Stimulated activated CD4-positive, alpha-beta T cell treated with anti-CD3 and anti-CD28 coated beads, TNF-alpha, amount 100 ng/mL, for 48 hours (primary cell): ENCODE measurements around the gene PGAP6.
A peak's percentile ranks its signal among the peaks of the same experiment; 100 is the strongest.

ENCODE experiments used
- DNase-seq, 3 donors: peaks; one replicate each; pipeline ENCODE4 v3.0.0-alpha.2; 2020; ENCODE audit warnings: low read depth in 3 of 3

PGAP6 gene

DNA sequence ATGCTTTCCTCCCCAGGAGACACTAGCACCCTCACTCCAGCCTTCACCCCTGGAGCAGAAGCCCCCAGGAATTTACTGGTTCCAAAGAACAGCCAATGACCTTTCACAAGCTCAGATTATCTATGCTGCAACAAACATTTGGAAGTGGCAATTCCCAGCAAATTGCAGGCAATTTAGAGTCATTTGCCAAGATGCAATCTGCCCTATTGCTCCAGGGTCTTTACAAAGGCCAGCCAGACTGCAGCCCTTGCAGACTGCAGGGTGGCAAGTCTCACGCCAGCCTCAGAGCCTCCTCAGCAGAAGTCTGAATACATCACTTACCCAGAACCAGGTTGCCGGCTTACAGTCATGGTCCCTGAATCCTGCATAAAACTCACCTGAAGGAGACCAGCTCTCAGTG is 51.0 kb downstream of the PGAP6 start:
- no peak for DNase-seq

DNA sequence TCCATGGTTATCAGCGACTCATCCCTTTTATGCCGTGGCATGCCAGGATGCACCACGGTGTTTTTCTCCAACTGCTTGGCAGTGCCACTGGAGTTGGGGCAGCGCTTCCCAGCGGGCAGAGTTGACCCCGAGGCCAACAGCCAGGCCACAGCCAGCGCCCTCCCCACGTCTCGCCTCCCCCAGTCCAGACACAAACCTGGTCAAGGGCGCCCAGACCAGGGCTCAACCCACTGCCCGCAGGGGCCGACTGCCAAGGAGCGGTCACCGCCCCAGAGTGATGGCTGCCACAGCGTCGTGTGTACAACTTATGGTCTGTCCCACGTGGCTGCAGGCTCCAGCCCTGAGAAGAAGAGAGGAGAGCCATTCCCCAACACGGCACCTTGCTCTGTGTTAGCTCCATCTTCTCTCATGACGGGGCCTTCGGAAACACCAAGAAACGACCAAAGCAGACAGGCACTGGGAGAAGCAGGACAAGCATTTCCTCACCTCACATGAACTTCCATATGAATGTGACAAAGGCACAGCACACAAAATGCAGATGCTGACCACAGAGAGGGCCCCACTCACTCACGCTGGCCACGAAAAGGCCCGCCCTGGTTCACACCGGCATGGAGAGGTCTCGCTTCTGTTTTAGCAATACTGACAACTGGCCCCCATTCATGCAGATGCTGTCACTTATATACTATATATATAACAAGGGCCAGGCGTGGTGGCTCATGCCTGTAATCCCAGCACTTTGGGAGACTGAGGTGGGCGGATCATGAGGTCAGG is 56.2 kb downstream of the PGAP6 start:
- DNase-seq, result no peak

DNA sequence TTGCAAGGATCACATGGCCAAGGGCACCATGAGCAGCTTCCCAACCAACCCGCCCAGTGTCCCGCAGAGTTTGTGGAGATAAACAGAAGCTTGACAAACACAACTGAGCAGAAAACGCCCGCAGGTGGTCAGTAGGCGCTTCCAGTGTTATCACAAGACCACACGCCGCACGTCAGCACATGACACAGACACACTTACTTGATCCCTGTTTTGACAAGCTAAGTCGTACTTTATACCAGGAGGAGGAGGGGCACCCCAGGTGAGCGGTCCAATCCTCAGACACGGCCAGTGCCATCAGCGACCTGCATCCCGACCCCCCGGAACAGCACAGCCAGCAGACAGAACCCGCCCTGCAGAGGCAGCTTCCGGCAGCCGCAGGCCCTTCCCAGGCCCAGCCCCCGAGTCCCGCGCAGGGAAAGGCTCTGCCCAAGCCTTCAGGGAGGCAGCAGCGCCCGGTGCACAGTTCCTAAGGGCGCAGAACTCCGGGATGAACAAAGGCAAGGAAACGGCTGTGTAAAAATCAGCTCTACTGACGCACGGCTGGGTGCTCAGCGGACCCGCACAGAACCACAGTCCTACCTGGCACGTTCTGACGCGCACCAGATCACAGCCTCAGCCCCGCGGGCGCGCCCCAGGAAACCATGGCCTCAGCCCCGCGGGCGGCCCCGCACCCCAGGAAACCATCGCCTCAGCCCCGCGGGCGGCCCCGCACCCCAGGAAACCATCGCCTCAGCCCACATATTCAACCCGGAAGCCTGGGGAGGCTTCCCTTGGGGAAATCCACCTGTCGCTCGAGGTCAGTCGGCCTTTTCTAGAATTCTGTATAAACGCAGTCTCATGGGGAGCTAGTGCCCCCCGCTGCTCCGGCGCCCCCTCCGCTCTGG is 57.1 kb downstream of the PGAP6 start:
- peak in 1 of 3 donors; percentile 27 for DNase-seq

DNA sequence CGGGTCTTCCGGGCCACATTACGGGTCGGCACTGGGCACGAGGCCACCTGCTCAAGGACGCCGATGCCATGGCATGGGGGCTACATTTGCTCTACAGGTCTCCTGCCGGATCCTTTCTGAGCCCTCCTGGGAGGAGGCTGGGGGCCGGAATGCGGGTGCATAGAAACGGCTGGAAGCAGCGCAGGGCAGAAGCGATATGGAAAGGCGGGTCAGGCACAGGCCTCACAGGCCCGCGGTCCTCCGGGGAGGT is 57.7 kb downstream of the PGAP6 start:
- DNase-seq, result no peak

DNA sequence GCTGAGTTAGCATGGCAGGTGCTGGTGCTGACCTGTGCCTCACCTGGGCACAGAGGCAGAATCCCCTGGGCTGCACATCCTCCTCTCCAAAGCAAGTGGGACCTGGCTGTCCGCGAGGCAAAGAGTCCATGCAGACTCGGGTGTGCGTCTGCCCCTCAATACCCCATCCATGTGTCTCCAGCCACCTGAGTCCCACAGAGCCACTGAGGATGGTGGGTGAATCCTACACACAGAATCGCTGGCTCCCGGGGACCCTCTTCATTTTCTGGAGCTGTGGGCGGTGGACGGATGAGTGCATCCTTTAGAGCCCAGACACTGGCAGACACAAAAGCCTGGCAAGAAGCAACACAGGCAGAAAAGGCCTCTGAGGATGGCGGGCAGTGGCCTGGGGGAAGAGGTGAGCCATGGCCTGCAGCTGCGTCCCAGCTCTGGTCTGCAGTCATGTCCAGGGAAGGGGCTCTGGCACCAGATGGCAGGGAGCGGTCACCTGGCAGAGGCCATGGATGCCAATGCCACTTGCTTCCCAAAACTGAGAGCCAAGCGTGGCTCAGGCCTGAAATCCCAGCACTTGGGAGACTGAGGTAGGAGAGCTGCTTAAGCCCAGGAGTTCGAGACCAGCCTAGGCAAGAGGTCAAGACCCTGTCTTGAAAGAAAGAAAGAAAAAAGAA is 59.2 kb downstream of the PGAP6 start:
- no peak for DNase-seq

DNA sequence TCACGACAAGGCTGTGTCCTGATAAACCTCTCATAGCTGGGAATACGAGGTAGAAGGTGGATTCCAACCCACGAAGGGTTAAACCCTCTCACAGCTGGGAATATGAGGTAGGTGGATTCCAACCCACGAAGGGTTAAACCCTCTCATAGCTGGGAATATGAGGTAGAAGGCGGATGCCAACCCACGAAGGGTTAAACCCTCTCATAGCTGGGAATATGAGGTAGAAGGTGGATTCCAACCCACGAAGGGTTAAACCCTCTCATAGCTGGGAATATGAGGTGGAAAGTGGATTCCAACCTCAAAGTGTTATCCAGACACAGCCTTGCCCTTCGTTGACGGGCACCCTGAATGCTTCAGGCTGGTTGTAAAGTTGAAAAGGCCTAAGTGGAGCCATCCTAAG is 60.2 kb downstream of the PGAP6 start:
- DNase-seq, result no peak
